NCI-H2081 treated with DMSO at 0.1 percent for 48 hours (cell line): Measurements from ENCODE around the gene CENPS.
A peak's percentile ranks its signal among the peaks of the same experiment; 100 is the strongest.
"Not testable (repeated sequence)": the region's sequence is repeated elsewhere in the genome, so short reads cannot be mapped to it uniquely, and the experiment has no call there.

Experiments used
- DNase-seq: peaks from one replicate; lab custom pipeline; 2025; lab: John Stamatoyannopoulos, UW

Gene CENPS

GRCh38 chr1:10451287-10451686 is 21.1 kb downstream of the CENPS start:
- no peak for DNase-seq

GRCh38 chr1:10456048-10456447 is 25.8 kb downstream of the CENPS start:
- no peak for DNase-seq

GRCh38 chr1:10456661-10457060 is 26.4 kb downstream of the CENPS start:
- no peak for DNase-seq

GRCh38 chr1:10457462-10457861 is 27.2 kb downstream of the CENPS start:
- DNase-seq, result not testable (repeated sequence)

- DNase-seq, result no peak
These were observed 27.6 kb downstream of the CENPS start for GRCh38 chr1:10457875-10458274.

GRCh38 chr1:10459184-10459583 is 29.0 kb downstream of the CENPS start:
- no peak for DNase-seq

GRCh38 chr1:10467078-10467477 is 36.8 kb downstream of the CENPS start:
- DNase-seq, result no peak

GRCh38 chr1:10470043-10470442 is 39.8 kb downstream of the CENPS start:
- no peak for DNase-seq

- no peak for DNase-seq
These were observed 41.4 kb downstream of the CENPS start for GRCh38 chr1:10471411-10472219.

- DNase-seq, result peak; percentile 91
These were observed 42.2 kb downstream of the CENPS start, which contains the start of gene DFFA for GRCh38 chr1:10472220-10473144. TSS of gene DFFA (minus strand) at chr1:10472529. CDS start at chr1:10472458, 71 bp downstream.

GRCh38 chr1:10473145-10473765 is 43.0 kb downstream of the CENPS start:
- DNase-seq, result no peak

- DNase-seq, result not testable (repeated sequence)
These were observed 44.0 kb downstream of the CENPS start for GRCh38 chr1:10474309-10474612.

- DNase-seq, result peak; percentile 49
These were observed 44.6 kb downstream of the CENPS start, which contains the start of gene PEX14 for GRCh38 chr1:10474613-10475507. TSS of gene PEX14 (plus strand) at chr1:10474950. CDS start at chr1:10474967, 17 bp downstream.

- no peak for DNase-seq
These were observed 45.3 kb downstream of the CENPS start for GRCh38 chr1:10475510-10475909.

GRCh38 chr1:10479296-10479695 is 49.1 kb downstream of the CENPS start:
- DNase-seq, result no peak

- no peak for DNase-seq
These were observed 50.4 kb downstream of the CENPS start for GRCh38 chr1:10480614-10481013.

- no peak for DNase-seq
These were observed 54.3 kb downstream of the CENPS start for GRCh38 chr1:10484521-10484920.

GRCh38 chr1:10489291-10490055 is 59.2 kb downstream of the CENPS start:
- DNase-seq, result no peak

GRCh38 chr1:10490286-10490970 is 60.2 kb downstream of the CENPS start:
- DNase-seq, result no peak
